GM19324 (cell line): ENCODE results near the gene DLX4.

Experiments used
- ATAC-seq: cut with Tn5 transposase; IDR thresholded peaks from one replicate; pipeline ENCODE4 v1.9.1; 2021; ENCODE audit warnings: mild to moderate bottlenecking, moderate library complexity; ENCODE audit not compliant: unreplicated experiment, low FRiP score

The DLX4 gene

DNA sequence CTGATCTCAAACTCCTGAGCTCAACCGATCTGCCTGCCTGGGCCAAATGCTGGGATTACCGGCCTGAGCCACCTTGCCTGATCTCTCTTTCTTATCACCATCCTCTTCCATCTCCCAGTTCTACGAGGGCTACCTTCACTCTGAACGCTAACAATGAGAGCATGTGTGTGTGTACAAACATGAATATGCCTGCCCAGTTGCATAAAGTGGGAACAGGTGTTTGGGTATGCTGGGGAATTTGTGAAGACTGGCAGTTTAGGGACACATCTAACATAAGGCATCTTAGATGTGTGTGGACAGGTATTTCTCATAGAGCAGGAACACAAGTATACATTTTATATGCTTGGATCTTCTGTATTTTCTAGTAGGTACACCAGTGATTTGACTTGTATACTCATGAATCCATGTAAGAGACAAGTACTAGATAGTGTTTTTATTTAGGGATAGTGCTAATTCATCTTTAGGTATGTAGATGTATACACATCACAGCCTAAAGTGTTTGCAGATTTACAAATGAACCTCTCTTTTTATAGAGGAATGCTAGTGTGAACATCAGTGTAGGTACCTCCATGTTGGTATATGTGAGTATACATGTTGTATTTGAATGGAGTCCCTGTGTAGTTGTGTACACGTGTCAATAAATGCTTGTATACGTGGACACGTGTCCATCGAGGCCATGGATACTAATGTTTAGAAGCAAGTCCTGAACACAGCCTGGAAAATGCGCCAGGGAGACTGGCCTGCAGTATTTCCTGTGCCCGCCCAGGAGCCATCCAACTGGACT, 1.2 kb upstream of the DLX4 start:
- no peak for ATAC-seq

DNA sequence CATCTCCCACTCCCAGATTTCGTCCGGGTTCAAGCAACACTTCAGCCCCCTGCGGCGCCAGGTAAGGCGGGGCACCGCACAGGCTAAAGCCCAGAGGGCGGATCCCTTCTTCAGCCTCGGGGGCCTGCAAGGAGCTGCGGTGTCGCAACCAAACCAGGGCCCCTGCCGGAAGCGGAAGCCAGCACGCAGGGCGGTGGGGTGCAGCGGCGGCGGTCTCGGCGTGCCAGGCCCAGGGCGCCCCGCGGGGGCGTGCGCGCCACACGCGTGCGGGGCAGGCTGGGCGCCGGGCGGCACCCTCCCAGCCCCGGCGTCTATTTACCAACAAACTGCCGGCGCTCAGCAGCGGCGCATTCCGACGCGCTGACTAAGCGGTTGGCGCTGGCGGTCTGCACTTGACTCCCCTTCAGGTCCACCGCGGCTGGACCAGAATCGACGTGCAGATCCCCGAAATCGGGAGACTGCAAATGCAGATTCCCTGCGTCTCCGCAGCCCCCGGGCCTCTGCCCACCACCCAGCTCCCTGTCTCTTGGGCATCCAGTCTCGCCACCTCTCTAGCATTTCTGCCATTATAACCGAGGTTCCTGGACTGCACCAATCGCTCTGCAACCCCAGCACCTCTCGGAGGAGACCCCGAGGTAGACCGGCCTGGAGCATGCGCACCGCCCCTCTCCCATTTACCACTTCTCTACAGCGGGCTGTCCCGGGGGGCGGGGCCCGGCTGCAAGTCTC, 421 bp upstream of the DLX4 start:
- ATAC-seq: peak; percentile 48

DNA sequence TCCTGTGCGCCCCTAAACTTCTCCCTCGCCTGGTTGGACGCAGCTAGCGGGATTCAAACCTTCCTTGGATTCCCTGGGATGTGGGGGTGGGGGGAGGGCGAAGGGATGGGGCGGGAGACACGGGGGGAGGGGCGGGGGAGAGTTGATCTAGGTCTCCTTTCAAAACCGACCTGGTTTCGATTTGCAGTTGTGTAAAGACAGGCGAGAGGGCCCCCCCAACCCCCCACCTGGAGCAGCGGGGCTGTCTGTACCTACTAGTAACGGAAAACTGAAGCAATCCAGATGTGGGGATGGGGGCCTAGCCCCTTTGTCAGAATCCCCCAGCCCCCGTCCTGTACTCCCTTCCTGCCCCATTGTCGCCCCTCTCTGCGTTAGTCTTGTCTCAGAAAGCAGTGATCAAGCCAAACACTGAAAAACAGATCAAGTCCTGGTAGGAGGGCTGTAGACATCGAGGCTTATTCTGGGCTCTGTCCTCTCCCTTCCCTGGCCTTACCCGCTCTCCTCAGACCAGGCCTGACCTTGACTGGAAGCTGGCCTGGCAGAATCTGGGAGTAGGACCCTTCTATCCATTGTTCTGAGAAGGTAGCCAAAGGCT, 902 bp downstream of the DLX4 start:
- ATAC-seq: no peak

DNA sequence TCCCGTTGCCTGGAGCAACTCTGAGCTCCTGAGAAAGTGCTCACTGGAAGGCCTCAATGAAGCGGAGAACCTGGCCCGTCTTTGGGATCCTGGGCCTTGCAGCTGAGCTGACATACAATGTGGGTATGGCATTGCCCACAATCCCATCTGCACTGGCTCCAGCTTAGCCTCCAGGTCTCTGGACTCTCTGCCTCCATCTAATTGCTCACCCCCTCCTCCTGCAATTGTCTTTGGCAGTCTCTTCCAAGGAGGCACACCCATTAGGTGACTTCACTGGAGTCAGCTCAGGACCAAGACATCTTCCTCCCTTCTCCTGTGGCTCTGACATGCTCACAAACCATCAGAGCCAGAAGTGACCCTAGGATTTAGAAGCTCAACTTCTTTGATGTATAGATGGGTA, 1.5 kb downstream of the DLX4 start:
- no peak for ATAC-seq

DNA sequence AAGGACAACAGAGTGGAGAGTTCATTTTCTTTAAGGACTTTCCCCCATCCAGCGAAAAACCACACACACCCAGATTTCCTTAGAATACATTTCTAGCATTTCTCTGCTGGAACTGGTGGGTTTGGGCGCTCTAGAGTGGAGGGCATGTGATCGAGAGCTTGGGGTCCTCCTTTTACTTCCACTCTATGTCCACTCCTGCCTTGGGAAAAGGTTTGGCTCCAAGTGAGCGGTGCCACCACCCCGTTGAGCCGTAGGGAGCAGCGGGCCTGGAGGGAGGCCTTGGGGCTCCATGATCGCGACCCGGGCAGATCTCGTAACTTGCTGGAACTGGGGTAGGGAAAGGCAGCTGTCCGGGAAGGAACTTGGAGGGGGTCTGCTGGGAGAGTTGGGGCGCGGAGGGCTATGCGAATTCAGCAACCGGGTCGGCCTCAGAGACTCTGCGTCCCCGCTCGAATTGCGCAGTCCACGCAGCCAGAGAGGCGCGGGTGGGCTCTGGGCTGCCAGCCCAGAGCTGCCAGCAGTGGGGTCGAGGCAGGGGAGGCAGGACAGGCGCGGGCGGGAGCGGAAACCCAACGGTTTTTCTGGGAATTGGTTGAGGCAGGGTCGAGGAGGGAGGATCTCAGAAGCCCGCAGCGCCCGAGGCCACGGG, 2.3 kb downstream of the DLX4 start:
- ATAC-seq: no peak

DNA sequence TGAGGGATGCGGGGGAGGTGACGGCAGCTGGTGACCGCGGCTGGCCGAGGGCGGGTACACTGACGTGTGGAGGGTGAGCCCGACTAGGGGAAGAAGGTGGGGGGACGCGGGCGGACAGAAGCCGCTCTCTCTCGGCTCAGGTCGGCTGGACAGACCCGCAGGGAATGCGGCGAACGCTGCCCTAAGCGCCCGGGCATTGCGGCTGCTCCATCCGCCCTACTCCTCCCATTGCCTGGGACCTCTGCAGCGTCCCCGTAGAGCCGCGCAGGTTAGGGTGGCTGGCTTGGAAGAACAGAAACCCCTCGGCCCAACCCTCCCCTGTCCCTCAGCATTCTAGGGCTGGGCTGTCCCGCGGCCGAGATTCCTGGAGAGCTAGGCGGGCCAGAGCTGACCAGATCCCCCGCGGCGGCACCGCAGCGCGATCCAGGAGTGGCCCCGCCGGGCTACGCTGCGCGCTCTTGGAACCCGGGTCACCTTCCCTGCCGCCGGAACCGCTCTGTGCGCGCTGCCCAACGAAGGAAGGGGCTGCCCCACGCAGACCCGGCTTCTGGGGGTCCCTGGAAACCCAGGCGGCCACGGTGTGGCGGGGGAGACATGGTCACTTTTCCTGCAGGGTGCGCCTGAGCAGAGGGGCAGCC, 3.0 kb downstream of the DLX4 start:
- ATAC-seq: no peak

DNA sequence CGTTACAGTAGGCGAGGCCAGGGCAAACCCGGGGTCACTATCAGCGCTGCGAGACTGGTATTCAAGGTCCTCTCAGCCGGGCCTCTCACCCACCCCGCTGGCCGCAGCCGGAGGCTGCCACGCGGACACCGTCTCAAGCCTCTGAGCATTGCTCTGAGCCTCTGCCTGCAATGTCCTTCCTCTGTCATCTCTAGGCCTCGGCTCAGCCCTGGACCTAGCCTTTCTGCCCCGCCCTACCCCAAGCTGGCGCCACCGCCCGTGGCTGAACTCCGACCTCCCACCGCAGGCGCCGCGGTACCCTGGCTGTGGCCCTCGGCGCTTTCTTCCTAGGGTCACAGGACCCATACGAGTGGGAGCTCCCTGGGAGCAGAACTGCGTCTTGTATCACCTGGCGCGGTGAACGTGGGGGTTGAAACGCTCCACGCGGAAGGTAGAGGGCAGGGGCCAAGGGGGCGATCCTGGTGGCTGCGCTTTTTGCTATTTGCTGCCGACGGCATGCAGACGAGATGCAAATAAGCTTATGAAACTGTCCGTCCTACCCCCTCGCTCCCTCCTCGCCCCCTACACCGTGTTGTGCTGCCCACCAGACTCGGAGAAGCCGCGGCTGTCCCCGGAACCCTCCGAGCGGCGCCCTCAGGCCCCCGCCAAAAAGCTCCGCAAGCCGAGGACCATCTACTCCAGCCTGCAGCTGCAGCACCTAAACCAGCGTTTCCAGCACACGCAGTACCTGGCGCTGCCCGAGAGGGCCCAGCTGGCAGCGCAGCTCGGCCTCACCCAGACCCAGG, 3.7 kb downstream of the DLX4 start:
- ATAC-seq: no peak

DNA sequence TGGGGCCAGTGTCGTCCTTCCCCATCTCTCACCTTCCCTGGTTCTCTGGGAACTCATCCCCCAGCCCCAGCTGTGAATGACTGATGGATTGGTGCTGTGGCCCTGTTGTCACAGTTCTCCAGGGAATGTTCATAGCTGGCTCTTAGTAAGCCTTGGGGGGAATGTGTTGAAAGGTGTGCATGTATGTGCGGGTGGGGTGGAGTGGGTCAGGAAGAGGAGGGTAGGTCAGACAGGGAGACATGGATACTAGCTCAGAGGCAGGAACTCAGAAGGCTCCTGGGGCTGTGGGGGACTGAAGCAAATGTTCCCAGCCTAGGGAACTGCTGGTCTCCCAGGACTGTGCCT, 4.3 kb downstream of the DLX4 start:
- ATAC-seq: no peak

DNA sequence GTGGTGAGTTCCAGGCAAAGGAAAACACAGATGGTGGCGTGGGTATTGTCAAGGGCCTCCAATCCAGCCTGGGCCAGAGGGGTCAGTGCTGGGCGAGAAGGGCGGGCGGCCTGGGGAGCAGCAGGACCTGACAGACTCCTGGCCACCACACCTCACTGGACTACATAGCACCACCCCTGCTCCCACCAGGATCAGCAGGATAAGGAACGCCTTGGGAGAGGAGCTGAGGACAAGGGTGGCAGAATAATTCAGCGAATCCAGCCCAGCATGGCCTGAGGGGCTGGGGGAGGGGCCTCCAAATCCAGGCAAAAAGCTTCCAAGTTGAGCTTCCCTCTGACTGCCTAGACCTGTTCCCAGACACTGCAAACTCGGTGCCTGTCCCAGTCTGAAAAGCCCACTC, 6.5 kb downstream of the DLX4 start:
- no peak for ATAC-seq

DNA sequence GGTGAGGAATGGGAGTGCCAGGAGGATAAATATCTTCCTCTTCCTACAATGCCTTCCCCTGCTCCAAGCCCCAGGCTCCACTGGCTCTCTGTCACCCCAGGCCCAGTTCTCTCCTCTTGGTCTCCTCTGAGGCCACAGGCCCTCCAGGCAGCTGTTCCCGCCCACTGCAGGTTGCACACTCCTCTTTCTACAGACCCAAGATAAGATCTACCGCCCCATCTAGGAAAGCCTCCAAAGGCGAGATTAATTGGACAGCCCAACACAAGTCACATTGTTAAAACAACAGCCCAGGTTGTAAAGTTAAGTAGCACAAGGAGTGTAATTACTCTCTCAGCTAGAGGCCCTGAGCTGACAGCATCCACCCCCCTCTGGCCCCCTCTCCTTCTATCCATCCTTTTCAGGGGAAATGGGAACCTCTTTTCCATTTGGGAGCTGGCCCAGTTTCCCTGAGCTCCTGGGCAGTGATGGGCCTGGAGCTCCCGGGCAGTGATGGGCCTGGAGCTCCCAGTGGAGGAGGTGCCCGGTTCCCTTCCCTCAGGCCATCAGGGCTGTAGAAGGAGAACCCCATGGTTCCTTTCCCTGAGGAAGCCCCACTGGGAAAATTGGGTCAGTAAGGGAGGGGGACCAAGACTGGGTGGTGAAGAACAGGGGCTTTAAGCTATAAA, 7.3 kb downstream of the DLX4 start:
- no peak for ATAC-seq

DNA sequence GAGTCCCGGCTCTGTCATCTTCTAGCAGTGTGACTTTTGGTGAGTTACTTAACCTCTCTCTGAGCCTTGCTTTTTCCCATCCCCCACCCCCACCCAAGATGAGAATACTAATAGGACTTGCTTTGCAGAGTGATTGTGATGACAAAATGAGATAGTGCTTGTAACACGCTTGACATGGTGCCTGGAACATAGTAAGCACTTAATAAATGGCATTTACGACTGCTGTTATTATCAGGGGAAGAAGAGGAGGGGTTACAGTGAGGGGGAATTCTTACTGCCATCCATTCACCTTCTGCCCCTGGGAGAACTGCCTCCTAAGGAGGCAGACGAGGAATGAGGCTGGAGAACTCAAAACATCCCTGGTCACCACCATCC, 7.8 kb downstream of the DLX4 start:
- ATAC-seq: no peak

DNA sequence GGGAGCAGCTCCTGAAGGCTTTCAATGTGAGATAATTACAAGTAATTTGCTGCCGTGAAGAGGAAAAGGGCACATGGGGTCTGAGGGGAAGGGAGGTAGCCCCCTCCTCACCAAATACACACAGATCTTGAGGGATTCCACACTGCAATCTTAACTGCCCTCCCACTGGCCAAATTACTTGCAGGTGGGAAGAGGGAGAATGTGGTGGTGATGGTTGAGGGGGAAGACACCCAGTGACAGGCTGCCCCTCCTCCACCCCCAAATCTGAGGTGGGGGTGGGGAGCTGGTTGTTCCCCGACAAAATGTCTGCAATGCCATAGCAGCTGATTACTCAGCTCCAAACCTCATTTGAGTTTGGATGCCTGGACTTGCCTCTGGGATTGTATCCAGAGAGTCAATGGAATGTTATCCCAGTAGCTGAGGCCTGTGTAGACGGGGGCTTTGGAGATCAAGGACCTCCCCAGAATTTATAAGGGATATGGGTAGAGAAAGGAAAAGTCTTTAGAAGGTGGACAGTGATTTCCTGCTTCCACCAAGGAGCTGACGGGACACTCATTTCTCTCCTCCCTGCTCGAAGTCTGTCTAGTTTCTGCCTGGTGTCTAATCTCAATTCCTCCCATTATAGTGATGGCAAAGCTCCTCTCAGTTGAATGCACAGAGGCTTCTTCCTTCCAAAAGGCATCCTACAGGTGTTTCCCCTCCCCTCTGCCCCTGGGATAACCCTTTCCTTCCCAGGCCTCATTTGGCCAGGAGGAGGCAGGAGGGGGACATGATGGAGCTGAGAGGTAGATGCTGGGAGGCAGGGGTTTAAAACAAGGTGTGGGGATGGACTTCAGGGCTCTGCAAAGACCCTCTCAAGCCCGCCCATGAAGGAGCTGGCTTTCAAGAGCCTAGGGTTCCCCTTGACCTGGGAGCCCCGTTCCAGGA, 8.7 kb downstream of the DLX4 start:
- ATAC-seq: no peak

DNA sequence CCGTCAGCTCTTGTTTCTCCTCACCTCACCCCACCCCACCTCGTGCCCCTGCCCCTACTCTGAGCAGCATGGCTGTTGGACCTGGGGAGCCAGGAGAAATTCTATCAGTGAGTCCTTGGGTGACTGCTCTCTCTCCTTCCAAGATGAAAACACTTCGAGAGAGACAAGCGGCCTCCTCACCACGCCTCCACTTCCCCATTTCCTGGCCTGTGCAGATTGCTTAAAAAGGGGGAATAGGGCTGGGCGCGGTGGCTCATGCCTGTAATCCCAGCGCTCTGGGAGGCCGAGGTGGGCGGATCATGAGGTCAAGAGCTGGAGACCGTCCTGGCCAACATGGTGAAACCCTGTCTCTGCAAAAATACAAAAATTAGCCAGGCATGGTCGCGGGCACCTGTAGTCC, 9.5 kb downstream of the DLX4 start:
- ATAC-seq: no peak

DNA sequence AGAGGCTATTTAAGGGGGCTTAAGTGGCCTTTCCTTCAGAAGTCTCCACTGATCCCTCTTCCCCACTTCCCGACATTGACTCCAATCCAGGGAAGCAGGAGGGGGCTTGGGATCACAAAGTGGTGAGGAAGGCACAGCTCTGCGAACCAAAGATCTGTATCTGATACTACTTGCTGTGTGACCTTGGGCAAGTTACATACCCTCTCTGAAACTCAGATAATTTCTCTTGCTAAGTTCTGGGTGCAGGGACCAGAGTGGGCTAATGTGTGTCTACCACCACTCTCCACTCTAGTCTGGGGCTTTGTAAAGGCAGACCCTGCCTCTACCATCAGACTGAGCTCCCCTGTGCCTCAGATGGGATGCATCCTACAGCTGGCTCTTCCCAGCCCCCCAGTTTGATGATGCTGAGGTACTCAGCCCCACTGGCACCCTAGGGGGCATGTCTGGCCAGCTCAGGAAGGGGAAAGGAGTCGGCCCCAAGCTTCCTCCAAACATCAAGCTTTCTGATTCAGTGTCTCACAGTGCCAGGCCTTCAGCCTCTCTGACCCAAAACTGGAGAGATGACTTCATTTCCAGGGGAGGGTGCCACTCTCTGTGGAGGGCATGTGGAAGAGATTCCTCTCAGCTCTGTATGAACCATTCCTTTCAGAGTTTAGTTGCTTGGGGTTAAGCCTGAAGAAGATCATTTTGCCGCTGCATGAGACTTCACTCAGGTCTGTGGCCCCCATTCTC, 10.9 kb downstream of the DLX4 start:
- no peak for ATAC-seq

DNA sequence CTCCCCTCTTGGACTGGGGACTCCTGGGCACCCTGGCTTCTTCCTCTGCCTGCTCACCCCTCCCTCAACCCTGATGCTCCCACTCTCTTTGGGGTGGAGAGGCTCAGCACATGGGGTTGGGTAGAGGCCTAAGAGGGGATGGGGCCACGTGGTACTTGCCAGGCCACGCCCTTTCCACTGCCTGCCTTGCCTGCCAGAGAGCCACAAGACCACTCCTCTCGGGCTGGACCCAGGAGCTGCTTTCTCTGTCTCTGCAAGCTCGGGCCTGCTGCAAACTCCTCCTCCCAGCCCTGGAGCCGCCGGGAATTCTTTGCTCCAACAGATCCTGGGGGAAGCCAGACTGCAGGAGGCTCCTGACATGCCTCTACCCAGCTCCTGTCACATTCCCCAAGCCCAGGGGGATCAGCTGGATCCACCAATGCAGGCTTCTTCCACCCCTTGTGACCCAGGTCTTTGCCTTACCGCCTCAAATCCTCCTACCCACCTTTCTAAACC, 11.8 kb downstream of the DLX4 start:
- no peak for ATAC-seq

DNA sequence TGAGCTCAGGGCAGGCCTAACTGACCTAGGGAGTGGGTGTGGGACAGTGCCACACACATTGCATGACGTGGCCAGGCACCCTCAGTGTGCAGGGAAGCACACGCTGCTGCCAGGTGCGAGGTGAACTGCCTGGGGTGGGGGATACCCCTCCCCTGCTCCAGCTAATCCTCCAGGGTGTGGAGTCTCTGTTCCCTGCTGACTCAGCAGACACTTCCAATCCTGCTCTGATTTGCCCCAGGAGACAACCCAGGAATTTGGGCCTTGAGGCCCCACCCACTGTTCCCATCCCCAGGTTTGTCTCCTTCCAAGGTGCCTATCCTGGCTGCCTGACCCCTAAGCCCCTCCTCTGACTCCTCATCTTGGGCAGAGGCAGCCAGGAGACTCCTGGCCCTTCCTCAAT, 15.3 kb downstream of the DLX4 start:
- ATAC-seq: no peak

DNA sequence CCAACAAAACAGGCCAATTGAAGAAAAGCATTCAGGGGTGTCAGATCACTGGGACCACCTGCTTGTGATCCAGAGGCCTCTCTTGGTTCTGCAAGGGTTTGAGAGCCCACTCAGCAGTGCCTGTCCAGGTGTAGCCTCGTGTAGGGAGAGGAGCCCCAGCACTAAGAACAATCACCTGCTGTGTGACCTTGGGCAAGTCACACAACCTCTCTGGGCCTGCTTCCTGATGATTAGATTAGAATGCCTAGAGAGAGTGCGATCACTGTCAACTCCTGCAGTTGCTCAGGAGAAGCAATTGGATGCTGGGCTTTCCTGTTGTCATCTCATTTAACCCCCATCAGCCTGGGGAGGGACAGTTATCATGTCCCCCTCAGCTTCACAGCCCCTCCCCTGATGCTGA, 15.8 kb downstream of the DLX4 start:
- no peak for ATAC-seq
